Uterus (tissue), 2 donors: ENCODE measurements around the gene RTN1.

Experiments
- POLR2A ChIP-seq, 2 donors: fragments of 450-650 bp; IDR thresholded peaks; one replicate each; pipeline ENCODE4 v1.6.1; 2016; ENCODE audit warnings: antibody characterized with exemption in 2 of 2, mild to moderate bottlenecking in 1 of 2, moderate library complexity in 1 of 2
- TF ChIP-seq, protein P1 (sequence below), 4 experiments: fragments of 200-600 bp in 2 of 4; fragments of 450-650 bp in 2 of 4; sonication (generic) in 2 of 4; IDR thresholded peaks; one replicate each; pipeline ENCODE4 v1.5.1; 2016 to 2019; ENCODE audit warnings: antibody characterized with exemption in 4 of 4, mild to moderate bottlenecking in 2 of 4, moderate library complexity in 1 of 4

DNA sequence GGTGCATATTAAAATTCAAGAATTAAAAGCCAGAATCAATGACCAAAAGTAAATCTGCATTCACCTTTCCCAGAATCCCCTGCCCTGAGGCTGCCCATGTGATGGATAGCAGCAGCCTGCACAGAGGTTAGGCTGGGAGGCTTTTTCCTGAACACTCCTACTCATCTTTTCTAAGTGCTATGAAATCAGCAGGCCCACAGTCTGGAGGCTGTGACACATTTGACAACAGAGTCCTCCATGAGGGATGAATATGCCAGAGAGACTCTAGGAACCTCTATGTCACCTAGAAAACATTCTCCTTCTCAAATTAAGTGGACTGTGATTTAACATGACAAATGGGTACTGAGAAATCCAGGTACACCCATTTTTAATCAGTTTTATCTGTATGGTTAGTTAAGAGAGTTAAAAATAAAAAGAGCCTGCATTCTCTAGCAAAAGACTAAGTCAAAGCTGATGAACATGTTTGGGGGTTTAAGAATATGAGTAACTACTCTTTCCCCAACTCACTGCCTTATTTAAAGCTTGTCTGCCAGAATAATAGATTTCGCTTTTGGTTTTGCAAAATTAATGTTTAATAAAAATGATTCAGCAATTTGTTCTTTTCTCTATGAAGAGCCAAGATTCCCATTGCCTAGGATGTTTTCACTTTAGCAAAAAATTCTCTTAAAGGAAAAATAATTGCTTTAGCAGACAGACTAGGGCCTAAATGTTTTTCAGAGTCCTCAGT is 115.0 kb downstream of the RTN1 start:
- TF ChIP-seq, protein P1, sequence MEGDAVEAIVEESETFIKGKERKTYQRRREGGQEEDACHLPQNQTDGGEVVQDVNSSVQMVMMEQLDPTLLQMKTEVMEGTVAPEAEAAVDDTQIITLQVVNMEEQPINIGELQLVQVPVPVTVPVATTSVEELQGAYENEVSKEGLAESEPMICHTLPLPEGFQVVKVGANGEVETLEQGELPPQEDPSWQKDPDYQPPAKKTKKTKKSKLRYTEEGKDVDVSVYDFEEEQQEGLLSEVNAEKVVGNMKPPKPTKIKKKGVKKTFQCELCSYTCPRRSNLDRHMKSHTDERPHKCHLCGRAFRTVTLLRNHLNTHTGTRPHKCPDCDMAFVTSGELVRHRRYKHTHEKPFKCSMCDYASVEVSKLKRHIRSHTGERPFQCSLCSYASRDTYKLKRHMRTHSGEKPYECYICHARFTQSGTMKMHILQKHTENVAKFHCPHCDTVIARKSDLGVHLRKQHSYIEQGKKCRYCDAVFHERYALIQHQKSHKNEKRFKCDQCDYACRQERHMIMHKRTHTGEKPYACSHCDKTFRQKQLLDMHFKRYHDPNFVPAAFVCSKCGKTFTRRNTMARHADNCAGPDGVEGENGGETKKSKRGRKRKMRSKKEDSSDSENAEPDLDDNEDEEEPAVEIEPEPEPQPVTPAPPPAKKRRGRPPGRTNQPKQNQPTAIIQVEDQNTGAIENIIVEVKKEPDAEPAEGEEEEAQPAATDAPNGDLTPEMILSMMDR (IDR thresholded peaks at IDR 0.05), result no peak
- TF ChIP-seq POLR2A (IDR thresholded peaks at IDR 0.05), result no peak
